Activated CD8-positive, alpha-beta memory T cell treated with anti-CD3 and anti-CD28 coated beads, Interleukin-2, amount 50 U/mL, for 1 hour (primary cell): ENCODE data around the gene PIP5K1B.

Experiments
- DNase-seq: peaks from one replicate; pipeline ENCODE4 v3.0.0-alpha.2; 2020; ENCODE audit errors: extremely low read depth

The PIP5K1B gene

DNA sequence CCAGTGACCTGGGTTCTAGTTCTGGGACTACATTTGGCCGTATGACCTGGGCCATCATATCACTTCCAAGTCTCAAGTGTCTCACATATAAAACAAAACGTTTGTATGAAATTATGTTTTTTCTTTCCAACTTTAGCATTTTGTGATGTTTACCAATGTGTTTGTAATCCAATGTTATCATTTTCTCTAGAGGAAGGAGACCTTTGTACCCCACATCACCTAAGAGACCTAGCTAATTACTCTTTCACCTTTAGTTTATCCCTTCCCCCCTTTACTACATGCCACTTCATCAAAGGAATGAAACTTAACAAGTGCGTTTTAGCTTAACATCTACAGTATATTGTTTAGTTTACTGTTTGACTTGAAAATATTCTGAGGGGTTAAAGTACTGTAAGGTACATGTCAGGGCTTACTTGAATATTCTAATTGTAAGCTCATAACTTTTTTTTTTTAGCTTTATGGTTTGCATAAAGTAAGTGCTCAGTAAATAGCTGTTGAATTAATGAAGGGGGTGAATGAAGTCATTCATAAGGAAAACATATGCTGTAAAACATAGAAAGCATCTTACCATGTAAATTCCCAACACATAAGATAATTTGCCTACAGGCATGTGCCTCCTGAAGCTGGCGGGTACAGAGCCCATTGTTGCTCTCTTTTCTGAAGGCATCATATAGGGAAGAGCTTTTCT lies 2.9 kb downstream of the PIP5K1B start:
- DNase-seq: no peak

DNA sequence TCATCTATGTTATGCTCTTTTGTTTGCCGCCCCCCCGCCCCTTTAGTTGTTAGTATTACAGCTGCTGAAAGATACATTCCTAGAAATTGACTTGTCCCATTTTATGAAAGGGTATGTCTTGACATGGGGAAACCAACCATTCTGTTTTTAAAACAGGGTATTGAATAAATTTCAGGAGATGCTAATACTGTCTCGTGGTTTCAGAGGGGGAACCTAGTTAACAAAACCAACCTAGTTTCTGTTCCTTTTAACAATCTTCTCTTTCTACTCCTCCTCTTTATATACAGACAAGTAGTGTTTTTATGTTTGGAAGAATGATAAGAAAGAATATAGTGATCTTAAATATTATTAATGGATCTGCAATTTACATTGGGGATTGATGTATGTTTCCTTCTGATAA lies 3.5 kb downstream of the PIP5K1B start:
- DNase-seq: no peak

DNA sequence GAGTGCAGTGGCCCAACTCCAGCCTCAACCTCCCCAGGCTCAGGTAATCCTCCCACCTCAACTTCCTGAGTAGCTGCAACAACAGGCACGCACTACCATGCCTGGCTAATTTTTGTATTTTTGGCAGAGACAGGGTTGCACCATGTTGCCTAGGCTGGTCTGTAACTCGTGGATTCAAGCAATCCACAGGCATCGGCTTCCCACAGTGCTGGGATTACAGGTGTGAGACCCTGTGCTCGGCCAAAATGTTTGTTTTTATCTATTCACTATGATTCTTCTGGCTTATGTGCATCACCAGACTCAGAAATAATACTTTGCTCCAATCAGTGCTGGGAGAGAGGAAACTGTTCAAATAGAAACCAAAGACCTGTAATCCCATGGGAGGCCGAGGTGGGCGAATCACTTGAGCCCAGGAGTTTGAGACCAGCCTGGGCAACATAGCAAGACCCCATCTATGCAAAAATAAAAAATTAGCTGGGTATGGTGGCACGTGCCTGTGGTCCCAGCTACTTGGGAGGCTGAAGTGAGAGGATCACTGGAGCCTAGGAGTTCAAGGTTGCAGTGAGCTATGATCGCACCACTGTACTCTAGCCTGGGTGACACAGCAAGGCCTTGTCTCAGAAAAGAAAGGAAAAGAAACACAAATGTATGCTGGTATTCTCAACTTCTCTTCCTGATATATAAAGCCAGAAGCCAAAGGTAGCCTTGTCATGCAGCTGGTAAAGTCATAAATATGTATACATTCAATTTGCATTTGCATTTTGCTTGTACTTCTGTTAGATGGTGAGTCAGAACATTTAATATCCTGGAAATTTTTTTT lies 4.5 kb downstream of the PIP5K1B start:
- DNase-seq: no peak

DNA sequence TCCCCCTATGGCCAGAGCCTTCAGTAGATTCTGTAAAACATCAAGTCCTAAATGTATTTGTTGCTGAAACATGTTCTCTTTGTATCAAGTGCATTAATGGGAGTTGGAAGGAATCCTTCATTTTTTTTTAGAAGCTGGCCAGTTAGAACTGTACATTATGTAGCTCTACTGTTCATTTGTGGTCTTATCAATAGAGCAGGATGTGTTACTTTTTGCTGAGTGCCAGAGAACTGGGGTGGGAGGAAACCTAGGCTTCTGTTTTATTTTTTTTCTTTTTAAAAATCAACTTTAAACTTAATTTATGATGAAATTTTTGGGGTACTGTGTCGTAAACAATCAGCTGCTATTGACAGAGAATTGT lies 5.1 kb downstream of the PIP5K1B start:
- DNase-seq: no peak

DNA sequence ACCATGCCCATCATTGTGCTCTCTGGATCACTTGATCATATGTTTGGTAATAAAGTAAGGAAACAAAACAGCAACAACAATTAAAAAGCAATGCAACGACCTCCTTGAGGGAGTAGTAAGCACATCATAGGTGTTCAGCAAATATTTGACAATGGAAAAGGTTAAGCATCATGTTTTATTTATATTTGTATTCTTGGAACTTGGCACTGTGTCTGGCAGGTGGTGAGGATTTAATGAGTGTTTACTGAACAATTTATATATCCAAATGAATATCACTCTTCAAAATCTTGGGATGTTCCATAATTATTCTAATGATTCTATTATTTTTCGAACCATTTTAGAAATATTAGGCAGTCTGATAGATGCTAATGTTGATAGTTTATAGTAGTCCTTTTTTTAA lies 6.2 kb downstream of the PIP5K1B start:
- no peak for DNase-seq

DNA sequence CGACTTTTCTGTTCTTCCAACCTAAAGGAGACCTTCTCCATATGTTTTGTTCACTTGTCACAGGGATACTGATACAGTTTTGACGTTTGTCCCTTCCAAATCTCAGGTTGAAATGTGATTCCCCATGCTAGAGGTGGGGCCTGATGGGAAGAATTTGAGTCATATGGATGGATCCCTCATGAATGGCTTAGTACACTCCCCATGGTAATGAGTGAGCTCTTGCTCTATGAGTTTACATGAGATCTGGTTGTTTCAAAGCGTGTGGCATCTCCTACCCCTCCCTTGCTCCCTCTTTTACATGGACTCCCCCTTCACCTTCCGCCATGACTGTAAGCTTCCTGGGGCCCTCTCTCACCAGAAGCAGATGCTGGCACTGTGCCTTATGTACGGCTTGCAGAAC lies 6.9 kb downstream of the PIP5K1B start:
- no peak for DNase-seq

DNA sequence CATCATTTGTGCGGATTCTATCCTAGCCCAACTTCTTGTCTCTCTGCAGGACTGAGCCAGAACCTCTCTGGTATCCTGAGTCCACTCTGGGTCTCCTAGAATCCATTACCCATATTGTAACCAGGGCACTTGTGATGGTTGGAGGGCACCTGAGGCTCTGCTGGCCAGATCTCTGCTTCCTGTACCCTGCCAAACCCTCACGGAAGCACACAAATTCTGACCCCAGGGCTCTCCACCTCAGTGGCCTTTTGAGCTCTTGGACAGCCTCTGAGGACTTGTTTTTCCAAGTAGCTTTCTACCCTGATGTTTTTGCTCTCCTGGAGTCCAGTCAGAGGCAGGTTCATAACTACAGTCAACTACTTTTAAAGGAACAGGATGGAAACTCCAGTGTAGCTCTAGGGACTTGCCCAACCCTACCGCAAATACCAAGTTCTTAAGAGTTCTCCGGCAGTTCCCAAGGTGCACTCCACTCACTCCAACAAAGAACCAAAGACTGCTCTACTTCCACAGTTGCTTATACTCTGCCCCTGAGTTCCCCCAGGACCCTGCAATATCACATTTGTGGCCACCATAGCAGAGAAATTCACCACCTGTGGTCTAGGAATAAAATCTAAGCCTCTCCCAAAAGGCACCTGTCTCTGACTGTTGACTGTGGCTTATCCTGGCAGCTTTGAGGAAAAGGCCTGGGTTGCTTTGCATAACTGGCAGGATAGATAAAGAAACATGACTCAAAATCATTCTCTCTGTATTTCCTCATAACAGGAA lies 9.6 kb downstream of the PIP5K1B start:
- no peak for DNase-seq

DNA sequence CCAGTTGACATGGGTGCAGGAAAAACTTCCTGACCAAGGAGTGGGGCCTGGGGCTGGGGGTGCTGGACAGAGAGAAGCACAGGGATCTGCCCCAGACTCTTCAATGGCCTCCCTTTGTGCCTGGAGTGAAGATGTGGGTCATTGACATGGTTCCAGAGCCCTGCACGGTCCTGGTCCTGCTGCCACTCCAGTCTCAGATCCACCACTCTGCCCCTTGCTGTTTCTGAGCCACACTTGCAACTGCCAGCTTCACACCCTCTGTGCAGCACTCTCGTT lies 10.1 kb downstream of the PIP5K1B start:
- no peak for DNase-seq

DNA sequence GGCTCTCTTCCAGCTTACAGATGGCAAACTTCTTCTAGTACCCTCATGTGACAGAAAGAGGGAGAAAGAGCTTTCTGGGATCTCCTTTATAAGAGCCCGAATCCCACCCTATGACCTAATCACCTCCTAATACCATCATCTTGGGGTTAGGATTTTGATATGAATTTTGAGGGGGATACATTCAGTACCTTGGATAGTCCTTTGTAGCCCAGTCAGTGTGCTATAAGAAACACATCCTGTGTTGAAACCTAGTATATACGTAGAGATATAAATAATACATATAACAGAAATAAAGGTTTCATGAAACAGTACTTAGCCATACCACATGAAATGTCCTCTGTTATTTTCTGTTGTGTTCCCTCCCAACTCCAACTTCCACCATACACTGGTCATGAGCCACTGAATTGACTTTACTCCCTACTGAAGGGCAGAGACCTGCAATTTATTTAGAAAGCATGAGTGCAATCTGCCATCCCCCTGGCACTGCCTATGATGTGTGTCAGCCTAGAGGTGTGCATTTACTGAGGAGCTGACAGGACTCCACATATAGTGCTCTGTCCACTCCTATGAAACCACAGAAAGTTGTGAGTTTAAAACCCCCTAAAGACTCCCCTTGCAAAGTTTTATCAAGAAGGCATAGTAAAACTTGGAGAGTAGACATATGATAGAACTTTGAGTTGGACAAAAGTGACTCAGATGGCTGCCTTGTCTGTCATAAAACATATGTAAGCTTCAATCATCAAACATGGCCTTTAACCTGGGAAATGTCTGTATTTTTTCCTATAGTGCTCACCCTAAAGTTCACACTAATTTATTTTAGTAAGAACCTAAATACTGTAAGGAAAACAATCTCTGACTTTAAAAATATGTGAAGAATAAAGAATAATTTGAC lies 12.8 kb downstream of the PIP5K1B start:
- DNase-seq: no peak

DNA sequence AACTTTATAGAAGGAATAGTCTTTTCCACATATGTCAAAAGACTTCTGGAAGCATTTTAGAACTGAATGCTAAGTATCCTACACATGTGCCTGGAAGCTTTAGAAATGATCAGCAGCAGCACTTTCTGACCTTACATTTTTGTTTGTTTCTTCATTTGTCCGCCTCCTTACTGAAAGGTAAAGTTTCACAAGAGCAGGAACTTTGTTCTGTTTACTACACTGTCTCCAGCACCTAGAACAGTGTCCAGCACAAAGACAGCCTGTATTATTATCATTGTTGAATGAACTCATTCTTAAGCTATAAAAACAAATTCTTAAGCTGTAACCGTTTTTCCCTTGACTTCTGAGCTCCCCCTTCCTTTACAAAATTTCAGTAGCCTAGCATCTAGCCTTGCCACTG lies 14.8 kb downstream of the PIP5K1B start:
- DNase-seq: no peak

DNA sequence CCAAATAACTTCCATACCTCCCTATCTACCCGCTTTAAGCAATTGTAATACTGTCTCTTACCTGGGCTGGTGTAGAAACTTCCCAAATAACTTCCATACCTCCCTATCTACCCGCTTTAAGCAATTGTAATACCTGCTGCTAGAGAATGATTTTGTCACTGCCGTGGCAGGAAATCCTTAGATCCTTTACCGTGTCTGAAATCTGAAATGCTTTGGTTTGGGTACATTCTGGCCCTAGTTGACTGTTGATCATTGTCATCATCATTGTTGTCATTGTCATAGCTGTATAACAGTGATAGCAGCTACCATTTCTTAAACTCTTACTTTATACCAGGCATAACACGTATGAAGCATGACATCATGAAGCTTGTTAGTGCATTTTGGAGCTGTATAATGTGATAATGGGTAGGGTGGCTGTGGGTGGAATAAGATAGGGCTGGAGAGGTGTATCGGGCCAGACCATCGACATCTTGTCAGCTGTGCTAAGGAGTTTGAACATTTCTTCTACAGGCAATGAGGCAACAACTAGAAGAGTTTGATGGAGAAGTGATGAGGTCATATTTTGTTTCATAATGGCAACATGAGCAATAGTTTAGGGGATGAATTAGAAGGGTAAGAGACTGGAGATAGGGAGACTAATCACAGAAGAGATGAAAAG lies 15.7 kb downstream of the PIP5K1B start:
- no peak for DNase-seq

DNA sequence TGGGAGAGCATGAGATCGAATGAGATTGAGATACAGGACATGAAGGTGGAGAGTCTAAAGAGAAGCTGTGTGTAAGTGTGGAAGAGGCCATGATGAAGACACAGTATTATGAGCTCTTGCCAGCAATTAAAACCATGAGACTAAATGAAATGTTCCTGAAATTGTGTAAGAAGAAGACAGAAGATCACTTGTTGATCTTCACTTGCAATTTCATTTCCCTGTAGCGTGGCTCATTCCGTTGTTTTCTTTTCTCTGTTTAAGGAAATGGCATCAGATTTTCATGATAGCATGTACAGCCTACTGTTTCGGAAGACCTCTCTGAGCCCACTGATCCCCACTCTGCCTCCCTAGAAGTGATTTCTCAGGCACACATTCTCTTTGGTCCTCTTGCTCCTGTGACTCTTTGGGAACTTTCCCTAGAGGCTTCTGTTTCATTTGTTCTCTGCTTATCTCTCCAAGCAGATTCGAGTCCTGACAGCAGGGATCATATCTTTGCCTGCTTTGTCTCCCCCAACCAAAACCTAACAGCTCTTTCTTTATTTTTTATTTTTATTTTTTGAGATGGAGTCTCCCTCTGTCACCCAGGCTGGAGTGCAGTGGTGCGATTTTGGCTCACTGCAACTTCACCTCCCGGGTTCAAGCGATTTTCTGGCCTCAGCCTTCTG lies 16.8 kb downstream of the PIP5K1B start:
- no peak for DNase-seq

DNA sequence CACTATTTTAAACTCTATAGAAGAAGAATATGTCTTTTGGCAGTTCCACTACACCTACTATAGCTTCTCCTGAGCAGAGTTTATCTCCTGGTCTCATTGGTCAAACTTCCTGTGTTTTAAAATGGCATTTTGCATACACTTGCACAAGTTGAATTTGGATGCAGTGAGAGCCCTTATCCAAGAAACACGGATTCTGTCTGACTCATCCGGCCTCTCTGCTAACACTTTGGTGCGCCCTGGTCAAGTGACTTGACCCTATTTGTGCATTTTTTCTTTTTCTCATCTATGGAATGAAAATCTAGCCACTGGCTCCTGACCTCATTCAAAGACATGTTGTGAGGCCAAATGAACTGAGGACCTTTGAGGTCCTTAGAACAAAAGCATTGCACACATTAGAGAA lies 20.0 kb downstream of the PIP5K1B start:
- no peak for DNase-seq

DNA sequence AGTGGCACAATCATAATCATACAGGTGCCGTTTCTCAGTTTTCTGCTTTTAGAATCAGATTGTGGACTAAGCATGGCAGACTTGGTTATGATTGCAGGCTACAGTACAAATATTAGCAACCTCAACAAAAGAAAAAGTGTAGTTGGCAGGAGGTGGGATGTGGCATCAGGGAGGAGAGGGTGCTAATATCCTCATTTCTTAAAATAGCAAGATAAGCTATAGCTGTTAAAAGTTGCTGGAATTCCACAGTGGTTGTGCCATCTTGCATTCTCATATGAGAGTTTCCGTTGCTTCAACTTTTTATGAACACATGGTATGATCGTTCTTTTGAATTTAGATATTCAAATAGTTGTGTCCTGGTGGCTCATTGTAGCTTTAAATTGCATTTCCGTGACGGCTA lies 21.4 kb downstream of the PIP5K1B start:
- DNase-seq: no peak

DNA sequence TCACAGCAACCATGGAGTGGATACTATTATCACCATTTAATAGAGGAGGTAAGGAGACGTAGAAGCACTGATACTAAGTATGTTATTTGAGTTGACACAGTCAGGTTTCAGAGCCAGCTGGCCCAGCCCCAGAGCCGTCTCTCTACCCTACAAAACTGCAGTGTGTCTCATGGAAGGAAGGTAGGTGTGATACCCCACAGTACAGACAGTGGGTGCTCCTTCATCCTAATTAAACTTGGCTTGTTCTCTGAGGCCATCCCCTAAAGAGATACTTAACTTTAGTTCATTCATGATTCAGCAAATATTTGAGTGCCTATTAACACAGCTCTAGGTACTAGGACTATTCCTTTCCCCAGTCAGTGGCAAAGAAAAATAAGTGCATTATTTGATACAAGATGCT lies 22.6 kb downstream of the PIP5K1B start:
- DNase-seq: no peak

DNA sequence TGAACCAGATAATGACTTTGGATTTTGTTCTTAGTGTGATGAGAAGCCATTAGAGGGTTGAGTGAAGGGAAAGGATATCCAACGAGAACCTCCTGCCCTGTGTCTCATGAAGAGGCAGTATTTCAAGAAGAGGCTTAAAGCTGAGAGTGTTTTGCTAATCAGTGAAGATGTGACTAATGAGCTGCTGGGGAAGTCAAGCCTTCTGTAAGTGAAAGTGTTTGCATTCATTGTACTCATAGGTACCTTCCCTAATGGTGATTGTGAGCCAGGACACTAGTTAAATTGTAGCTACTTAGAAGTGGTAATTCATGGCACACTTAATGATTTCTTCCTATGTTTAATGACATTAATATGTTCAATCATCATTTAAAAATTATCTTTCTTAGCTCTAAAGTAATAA lies 23.7 kb downstream of the PIP5K1B start:
- DNase-seq: no peak

DNA sequence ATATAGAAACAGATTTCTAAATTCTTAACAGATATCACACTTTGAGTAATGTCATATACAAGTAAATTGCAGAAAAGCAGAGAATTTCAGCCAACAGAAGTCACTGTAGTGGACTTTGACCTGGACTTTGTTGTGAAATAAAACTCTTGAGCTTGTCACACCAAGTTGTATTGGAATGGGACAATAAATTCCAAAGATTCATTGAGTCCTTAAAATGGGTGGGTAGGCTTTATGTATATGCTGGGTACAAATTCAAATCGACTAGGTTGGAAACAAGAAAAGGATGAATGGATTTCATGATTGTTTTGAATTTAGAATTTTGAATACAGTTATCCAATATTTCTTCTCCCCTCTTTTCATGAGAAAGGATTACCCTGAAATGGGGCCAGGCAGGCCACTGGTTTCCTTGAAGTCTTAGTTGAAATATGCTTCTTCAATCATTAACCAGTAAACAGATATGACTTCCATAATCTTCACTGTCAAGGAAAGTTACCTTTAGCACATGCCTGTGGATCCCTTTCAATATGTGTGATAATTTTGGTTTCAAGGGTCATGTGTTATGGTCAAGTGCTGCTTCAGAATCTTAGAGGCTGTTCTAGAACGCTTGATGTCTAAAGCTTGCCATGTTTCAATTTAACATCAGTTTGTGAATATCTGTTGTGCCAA lies 25.7 kb downstream of the PIP5K1B start:
- no peak for DNase-seq

DNA sequence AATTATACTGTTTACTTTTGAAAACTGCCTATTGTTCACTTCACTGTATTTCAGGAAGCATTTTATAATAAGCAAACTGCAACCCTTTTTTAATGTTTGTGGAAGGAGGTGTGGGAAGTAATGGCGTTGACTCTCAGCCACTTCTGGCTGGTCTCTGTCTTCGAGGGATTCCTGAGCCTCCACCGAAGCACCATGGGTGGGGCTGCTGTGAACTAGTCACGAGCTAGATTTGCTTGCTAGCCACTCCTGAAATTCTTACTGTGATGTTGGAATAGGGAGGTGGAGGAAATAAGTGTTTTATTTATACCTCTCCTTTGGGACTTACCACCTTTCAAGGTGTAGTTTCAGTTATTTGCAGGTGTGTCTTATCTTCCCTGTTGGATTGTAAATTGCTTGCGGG lies 26.8 kb downstream of the PIP5K1B start:
- DNase-seq: no peak

DNA sequence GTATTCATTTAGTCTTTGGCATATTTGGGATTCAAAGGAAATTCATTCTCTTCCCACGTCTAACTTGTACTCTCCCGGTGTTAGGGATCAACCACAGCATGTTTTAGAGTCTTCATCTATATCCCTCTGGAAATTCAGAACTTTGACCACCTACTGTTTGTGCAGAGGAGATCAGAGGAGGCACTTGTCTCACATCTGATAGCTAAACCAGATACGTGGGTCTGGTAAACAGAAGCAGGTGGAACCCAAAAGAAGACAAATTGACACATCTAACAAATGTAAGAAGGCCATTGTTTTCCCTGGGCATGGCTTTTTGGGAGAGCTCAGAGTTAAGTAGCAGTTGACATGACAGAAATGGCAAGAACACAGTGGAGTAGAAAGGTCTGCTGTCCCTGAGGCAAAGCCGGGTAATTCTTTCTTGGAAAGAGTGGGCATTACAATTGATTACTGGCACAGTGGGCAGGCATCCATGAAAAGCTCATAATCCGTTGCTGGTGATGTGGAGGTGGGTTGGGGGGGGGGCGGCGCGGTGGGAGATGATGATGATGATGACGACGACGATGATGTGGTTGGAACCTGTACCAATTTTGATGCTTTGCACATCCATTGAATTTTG lies 27.5 kb downstream of the PIP5K1B start:
- no peak for DNase-seq

DNA sequence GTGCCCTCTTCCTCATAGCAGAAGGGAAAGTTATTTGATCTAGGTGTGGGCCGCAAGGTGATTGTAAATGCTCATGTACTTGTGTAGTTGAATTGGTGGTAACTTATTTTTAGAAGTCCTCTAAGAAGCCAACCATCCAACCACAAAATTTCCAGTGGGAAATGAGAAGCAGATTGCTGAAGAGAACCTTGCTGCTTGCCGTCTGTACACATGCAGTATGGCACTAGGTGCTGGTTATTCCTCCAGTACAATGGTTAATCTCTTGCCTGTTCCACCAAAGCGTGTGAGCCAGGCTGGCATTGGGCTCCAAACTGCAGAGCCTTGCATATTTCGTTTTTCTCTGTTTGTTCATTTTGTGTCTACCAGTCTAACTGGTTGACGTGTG lies 28.0 kb downstream of the PIP5K1B start:
- no peak for DNase-seq
